Measurements from ENCODE around the gene PHF21A.
A peak's percentile ranks its signal among the peaks of the same experiment; 100 is the strongest.

The PHF21A gene

DNA sequence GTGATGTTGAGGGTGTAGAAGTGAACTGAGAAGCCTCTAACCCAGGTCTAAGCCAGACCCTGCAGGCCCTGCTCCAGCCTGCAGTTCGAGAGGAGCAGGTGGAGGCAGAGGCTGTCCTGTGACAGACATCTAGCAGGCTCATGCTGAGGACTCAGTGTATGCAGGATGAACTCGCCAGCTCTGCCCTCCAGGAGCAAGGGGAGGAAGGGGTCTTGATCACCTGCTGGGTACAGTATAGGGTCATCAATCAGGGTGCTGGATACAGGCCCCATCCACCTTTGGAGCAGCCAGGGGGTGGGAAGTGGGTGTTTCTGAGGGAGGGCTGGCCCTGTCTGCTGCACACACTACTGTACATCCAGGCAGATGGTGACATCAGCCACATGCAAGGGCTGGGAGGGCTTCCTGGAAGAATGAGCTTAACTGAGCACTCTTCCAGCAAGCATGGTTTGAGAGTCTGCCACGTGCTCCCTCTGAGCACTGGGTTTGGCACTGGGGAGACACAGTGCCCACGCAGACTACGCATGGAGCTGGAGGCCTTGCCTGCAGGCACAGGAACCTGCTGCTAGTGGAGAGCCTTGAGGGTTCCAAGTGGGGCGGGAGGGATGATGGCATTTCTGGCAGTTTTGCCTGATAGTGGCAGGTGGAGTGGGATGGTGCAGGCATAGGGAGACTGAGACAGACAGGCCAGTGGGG, 226.6 kb downstream of the PHF21A start:
- Histone ChIP-seq H3K4me3 (ENCODE audit: low read depth, low read length) (no peak overlapping the region), H3K36me3 (ENCODE audit: insufficient read depth, low read length) (no peaks in the 10 kb centered on the region), H3K27me3 (ENCODE audit: insufficient read depth, low read length) (peaks cover 7% of the 10 kb centered on the region; the same call in 1 of the 2 replicates), H3K27ac (ENCODE audit: low read depth, low read length) (no peak overlapping the region), H2AFZ (ENCODE audit: low read length, unreplicated experiment) (no peak overlapping the region), H3K4me1 (ENCODE audit: control insufficient read depth, insufficient read depth, low read length, unreplicated experiment) (peaks cover 6% of the 10 kb centered on the region), H3K79me2 (ENCODE audit: control insufficient read depth, insufficient read depth, low read length, unreplicated experiment) (no peaks in the 10 kb centered on the region)

DNA sequence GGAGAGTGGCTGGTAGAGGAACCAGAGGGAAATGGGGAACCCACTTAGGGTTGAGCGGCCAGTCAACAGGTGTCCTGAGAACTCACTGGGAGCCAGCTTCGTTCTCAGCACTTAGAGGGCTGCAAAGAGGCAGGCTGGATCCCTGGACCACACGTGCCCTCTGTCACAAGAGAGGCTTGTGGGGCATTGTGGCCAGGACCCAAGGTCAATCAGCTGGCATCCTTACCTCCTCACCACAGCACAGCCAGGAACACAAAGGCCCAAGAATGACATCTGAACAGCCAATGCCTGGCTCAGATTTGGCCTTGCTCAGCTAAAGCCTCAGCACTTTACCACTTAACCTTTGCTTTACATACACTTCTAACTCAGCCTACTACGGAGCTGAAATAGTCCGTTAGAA, 228.4 kb downstream of the PHF21A start:
- no peak overlapping the region for H3K27ac ChIP-seq (ENCODE audit: low read depth, low read length)
- no peaks in the 10 kb centered on the region for H3K4me1 ChIP-seq (ENCODE audit: control insufficient read depth, insufficient read depth, low read length, unreplicated experiment)
- H2AFZ ChIP-seq (ENCODE audit: low read length, unreplicated experiment): no peak overlapping the region
- no peaks in the 10 kb centered on the region for H3K36me3 ChIP-seq (ENCODE audit: insufficient read depth, low read length)
- no peak overlapping the region for H3K4me3 ChIP-seq (ENCODE audit: low read depth, low read length)
- no peaks in the 10 kb centered on the region for H3K79me2 ChIP-seq (ENCODE audit: control insufficient read depth, insufficient read depth, low read length, unreplicated experiment)
- H3K27me3 ChIP-seq (ENCODE audit: insufficient read depth, low read length): peaks cover 9% of the 10 kb centered on the region

GRCh38 chr11:45890886-45891550, 230.2 kb downstream of the PHF21A start:
- Histone ChIP-seq H2AFZ (ENCODE audit: low read length, unreplicated experiment) (no peak overlapping the region), H3K27me3 (ENCODE audit: insufficient read depth, low read length) (peaks cover 21% of the 10 kb centered on the region), H3K4me3 (ENCODE audit: low read depth, low read length) (no peak overlapping the region), H3K4me1 (ENCODE audit: control insufficient read depth, insufficient read depth, low read length, unreplicated experiment) (no peaks in the 10 kb centered on the region), H3K36me3 (ENCODE audit: insufficient read depth, low read length) (no peaks in the 10 kb centered on the region), H3K27ac (ENCODE audit: low read depth, low read length) (no peak overlapping the region), H3K79me2 (ENCODE audit: control insufficient read depth, insufficient read depth, low read length, unreplicated experiment) (no peaks in the 10 kb centered on the region)

- no peak overlapping the region for H3K27ac ChIP-seq (ENCODE audit: low read depth, low read length)
- H3K79me2 ChIP-seq (ENCODE audit: control insufficient read depth, insufficient read depth, low read length, unreplicated experiment): no peaks in the 10 kb centered on the region
- no peaks in the 10 kb centered on the region for H3K36me3 ChIP-seq (ENCODE audit: insufficient read depth, low read length)
- no peak overlapping the region for H2AFZ ChIP-seq (ENCODE audit: low read length, unreplicated experiment)
- H3K27me3 ChIP-seq (ENCODE audit: insufficient read depth, low read length): peaks cover 24% of the 10 kb centered on the region
- H3K4me1 ChIP-seq (ENCODE audit: control insufficient read depth, insufficient read depth, low read length, unreplicated experiment): no peaks in the 10 kb centered on the region
- H3K4me3 ChIP-seq (ENCODE audit: low read depth, low read length): no peak overlapping the region
Observed at GRCh38 chr11:45889966-45890365, 231.3 kb downstream of the PHF21A start.

DNA sequence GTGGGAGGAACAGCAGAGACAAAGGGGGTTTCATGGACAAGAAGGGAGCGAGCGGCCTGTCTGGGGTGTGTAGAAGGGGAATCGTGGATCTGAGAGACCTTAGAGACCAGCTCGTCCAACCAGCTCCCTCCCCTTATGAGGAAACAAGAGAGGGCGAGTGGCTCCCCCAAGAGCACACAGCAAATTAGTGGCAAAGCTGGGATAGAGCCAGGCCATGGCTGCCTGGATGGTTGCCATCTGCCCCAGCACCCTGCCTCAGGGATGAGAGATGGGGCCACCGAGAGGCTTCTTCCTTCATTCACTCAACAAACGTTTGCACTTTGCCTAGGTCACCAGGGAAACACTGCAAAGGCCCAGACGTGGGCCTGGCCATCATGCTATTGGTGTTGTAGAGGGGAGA, 231.7 kb downstream of the PHF21A start:
- Histone ChIP-seq H3K4me3 (ENCODE audit: low read depth, low read length) (no peak overlapping the region), H3K79me2 (ENCODE audit: control insufficient read depth, insufficient read depth, low read length, unreplicated experiment) (no peaks in the 10 kb centered on the region), H3K27ac (ENCODE audit: low read depth, low read length) (no peak overlapping the region), H3K4me1 (ENCODE audit: control insufficient read depth, insufficient read depth, low read length, unreplicated experiment) (no peaks in the 10 kb centered on the region), H2AFZ (ENCODE audit: low read length, unreplicated experiment) (no peak overlapping the region), H3K27me3 (ENCODE audit: insufficient read depth, low read length) (peaks cover 24% of the 10 kb centered on the region), H3K36me3 (ENCODE audit: insufficient read depth, low read length) (no peaks in the 10 kb centered on the region)

DNA sequence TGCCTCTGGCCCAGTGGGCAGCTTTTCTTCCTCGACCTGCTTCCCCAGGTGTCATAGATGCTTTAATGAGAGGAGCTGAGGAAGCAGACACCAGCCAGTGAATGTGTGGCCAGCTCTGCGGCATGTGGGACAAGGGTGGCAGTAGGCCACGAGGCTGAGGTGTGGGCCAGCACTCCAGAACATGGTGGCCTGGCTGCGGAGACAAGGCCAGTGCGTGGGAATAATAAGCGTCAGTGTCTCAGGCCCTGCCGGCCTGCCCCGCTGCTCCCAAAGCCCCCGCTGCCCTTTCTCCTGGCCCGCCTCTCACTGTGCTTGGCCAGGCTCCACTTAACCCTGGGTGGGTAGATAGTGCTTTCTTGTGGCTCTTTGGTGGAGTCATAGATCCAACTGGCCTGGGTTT, 233.7 kb downstream of the PHF21A start:
- Histone ChIP-seq H3K4me3 (ENCODE audit: low read depth, low read length) (no peak overlapping the region), H3K79me2 (ENCODE audit: control insufficient read depth, insufficient read depth, low read length, unreplicated experiment) (no peaks in the 10 kb centered on the region), H3K4me1 (ENCODE audit: control insufficient read depth, insufficient read depth, low read length, unreplicated experiment) (no peaks in the 10 kb centered on the region), H2AFZ (ENCODE audit: low read length, unreplicated experiment) (no peak overlapping the region), H3K36me3 (ENCODE audit: insufficient read depth, low read length) (no peaks in the 10 kb centered on the region), H3K27ac (ENCODE audit: low read depth, low read length) (no peak overlapping the region), H3K27me3 (ENCODE audit: insufficient read depth, low read length) (peaks cover 24% of the 10 kb centered on the region)

DNA sequence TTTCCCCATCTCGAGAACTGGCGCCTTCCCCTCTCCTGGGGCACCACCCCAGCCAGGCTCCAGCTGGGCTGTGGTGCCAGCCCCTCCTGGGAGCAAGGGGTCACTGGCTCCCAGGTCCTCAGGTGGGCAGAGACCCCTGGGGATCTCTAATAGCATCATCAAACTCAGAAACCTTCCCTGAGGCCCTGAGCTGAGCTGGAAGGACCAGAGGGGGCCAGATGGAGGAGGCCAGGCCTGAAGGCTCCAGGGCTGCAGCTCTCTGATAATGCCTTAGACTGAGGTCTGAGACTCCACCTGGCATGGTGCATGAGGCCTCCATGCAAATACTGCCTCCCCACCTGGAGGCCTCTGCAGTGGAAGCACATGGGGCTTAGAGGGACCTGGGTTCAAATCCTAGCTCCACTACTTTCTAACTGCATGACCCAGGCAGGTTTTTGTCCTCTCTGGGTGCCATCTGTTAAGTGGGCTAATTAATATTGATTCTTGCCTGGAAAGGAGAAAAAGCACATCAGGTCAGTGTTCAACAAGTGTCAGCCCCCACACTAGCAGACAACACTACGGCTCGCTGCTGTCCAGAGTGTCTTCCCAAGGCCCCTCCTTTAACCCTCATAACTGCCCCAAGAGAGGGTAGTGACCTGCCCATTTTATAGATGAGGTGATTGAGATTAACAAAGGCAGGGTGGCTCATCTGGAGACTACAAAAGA, 234.3 kb downstream of the PHF21A start:
- Histone ChIP-seq H3K4me1 (ENCODE audit: control insufficient read depth, insufficient read depth, low read length, unreplicated experiment) (peaks cover 2% of the 10 kb centered on the region), H3K79me2 (ENCODE audit: control insufficient read depth, insufficient read depth, low read length, unreplicated experiment) (no peaks in the 10 kb centered on the region), H3K27ac (ENCODE audit: low read depth, low read length) (no peak overlapping the region), H2AFZ (ENCODE audit: low read length, unreplicated experiment) (no peak overlapping the region), H3K4me3 (ENCODE audit: low read depth, low read length) (no peak overlapping the region), H3K36me3 (ENCODE audit: insufficient read depth, low read length) (no peaks in the 10 kb centered on the region), H3K27me3 (ENCODE audit: insufficient read depth, low read length) (peaks cover 24% of the 10 kb centered on the region)

- no peak overlapping the region for H2AFZ ChIP-seq (ENCODE audit: low read length, unreplicated experiment)
- no peaks in the 10 kb centered on the region for H3K79me2 ChIP-seq (ENCODE audit: control insufficient read depth, insufficient read depth, low read length, unreplicated experiment)
- H3K4me1 ChIP-seq (ENCODE audit: control insufficient read depth, insufficient read depth, low read length, unreplicated experiment): peaks cover 10% of the 10 kb centered on the region
- H3K27ac ChIP-seq (ENCODE audit: low read depth, low read length): no peak overlapping the region
- peaks cover 17% of the 10 kb centered on the region for H3K27me3 ChIP-seq (ENCODE audit: insufficient read depth, low read length)
- H3K4me3 ChIP-seq (ENCODE audit: low read depth, low read length): peak overlapping the region; percentile 67
- no peaks in the 10 kb centered on the region for H3K36me3 ChIP-seq (ENCODE audit: insufficient read depth, low read length)
Observed at GRCh38 chr11:45885921-45886721, 235.1 kb downstream of the PHF21A start.

DNA sequence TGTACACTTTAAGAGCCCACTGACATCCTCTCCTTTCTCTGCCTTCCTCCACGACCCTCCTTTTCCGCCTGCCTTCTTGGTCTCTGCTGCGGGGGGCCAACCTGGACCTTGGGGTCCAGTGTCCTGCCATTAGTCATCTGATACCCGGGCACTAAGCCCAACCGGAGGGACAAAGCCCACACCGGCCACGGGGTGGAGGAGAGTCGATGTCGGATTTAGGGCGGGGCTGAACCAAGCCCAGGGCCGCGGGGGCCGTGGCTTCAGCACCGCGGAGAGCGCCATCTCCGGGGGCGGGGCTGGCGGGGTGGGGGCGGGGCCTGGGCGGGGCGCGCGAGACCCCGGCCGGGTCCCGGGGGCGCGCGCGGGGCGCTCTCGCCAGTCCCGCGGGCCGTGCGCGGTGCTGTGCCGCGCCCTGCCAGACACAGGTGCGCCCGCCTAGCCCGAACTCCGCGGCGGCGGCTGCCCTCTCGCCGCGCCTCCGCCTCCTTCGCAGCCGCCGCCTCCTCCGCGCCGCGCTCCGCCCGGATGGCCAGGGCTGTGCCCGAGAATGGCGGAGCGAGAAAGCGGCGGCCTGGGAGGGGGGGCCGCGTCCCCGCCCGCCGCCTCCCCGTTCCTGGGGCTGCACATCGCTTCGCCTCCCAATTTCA, 235.9 kb downstream of the PHF21A start, which contains the start of gene MAPK8IP1:
Gene MAPK8IP1 (plus strand): TSS at position 378 of the 647 bp plus-strand sequence. CDS start 170 bp downstream, at position 548.
- no peak within 1 kb of the TSS for H3K27ac ChIP-seq (ENCODE audit: low read depth, low read length)
- no peaks in the 10 kb centered on the region for H3K79me2 ChIP-seq (ENCODE audit: control insufficient read depth, insufficient read depth, low read length, unreplicated experiment)
- peaks cover 18% of the 10 kb centered on the region for H3K4me1 ChIP-seq (ENCODE audit: control insufficient read depth, insufficient read depth, low read length, unreplicated experiment)
- H3K4me3 ChIP-seq (ENCODE audit: low read depth, low read length): peak within 1 kb of the TSS; percentile 67
- H3K36me3 ChIP-seq (ENCODE audit: insufficient read depth, low read length): no peaks in the 10 kb centered on the region
- no peak within 1 kb of the TSS for H2AFZ ChIP-seq (ENCODE audit: low read length, unreplicated experiment)
- H3K27me3 ChIP-seq (ENCODE audit: insufficient read depth, low read length): peaks cover 17% of the 10 kb centered on the region

Measured in ACC112 (cell line).